GM21528 (cell line): ENCODE measurements around the gene ASCL1.

Experiments used
- ATAC-seq: cut with Tn5 transposase; IDR thresholded peaks from one replicate; pipeline ENCODE4 v1.9.1; 2021; ENCODE audit warnings: mild to moderate bottlenecking, moderate library complexity; ENCODE audit not compliant: unreplicated experiment, low FRiP score

The ASCL1 gene

GRCh38 chr12:102973583-102973982 lies 16.1 kb downstream of the ASCL1 start:
- ATAC-seq, result no peak

DNA sequence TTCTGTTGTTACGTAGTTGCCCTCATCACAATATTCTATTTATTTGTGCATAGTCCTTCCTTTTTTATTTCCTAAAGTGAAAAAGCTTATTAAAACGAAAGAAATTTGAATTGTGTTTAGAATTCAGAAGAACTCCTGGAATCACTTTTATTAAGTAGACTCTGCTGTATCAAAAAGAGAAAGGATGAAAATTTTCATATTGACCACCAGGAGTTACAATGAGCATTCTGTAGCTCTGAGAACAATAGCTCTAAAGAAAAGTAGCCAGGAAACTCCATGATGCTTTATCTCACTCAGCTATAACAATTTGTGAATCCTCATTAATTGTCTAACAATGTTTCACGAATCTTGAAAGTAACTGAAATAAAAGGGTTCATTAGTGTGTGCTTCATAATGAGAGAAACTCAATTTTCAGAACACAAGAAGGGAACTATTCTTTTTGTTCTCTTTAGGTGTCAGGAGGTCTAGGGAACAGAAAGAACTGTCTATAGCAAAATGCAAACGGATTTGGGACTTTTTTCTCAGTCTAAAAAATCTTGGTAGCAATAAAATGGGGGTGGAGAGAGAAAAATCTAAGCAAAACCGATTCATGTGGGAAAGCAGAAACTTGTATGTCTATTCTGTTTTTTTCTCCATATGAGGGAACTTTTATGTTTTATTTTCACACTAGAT lies 19.3 kb downstream of the ASCL1 start:
- no peak for ATAC-seq

- ATAC-seq, result no peak
Measured at GRCh38 chr12:102977945-102978706, 20.7 kb downstream of the ASCL1 start.

DNA sequence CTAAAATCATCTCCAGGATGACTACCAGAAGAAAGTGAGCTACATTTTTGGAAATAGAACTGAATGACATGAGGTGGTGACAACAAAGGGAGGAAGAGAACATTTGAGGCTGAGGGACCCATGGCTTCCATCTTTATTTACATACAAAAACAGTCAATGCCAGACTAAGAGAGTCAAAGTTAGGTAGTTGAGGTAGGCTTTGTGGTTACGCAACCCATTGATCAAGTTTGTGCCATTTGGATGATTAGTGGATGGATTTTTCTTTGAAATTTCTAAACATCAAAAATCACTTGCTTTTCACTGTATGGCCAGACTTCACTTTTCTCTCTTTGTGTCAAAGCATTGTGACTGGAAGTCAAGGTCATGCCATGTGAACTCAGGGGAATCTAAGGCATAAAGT lies 22.9 kb downstream of the ASCL1 start:
- no peak for ATAC-seq

DNA sequence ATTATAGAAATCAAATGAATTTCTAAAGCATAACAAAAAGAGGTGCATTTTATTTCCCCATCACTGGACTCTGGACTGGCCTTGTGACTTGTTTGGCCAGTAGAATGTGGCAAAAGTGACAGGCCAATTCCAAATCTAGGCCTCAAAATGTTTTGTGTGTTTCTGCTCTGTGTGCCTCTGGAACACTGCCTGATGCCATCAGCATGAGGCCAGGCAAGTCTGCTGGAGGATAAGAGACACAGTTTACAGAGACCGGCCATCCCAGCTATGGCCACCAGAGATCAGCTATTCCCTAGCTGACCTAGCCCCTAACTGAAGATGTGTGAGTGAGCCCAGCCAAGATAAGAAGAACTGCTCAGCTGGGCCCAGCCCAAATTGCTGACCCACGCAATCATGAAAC lies 32.9 kb downstream of the ASCL1 start:
- no peak for ATAC-seq

- ATAC-seq, result no peak
Measured at GRCh38 chr12:102992297-102992696, 34.8 kb downstream of the ASCL1 start.

- ATAC-seq, result no peak
Measured at GRCh38 chr12:102992720-102993119, 35.2 kb downstream of the ASCL1 start.

DNA sequence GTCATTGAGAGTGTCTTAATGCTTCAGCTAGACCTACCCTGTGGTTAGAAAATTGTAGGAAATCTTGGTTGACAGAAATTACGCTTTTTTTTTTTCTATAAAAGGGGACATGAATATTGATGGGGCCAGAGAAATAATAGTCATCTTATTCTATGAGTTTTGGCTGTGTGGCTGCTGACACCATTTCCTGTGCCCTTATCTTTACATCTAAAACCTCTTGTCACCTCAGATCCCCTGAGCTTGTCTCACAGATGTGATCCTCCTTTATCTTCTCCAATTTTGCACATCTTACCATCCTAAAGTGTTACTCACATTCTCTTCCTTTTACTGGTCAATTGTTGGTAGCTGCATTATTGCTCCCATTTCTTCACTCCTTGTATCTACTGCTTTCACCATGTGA lies 36.1 kb downstream of the ASCL1 start:
- no peak for ATAC-seq

DNA sequence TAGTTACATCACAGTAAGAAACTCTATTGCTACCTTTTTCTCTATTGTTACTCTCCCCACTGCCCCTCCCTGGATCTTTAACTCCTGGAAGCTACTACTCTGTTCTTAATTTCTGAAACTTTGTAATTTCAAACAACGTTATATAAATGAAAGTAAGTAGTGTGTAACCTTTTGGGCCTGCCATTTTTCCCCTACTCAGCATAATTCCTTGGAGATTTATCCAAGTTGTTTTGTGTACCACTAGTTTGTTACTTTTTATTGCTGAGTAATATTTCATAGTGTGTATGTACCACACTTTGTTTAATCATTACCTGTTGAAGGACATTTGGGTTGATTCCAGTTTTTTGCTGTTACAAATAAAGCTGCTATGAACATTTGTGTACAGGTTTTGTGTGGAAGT lies 37.9 kb downstream of the ASCL1 start:
- ATAC-seq, result no peak
